Smooth muscle cell (in vitro differentiated cells): Measurements from ENCODE around the gene GPC1. TPM values are rescaled to one million over a fixed set of nuclear protein-coding genes. Genes with fewer than 3 reads are reported as not detected.

Experiments used
- DNase-seq: peaks from one replicate; lab custom pipeline; 2025; ENCODE audit not compliant: unreplicated experiment; lab: John Stamatoyannopoulos, UW
- H2AFZ ChIP-seq: fragments of 200-600 bp; sonication (generic); 2 replicates; pipeline ENCODE4 v1.6.0; 2016; ENCODE audit warnings: antibody characterized with exemption, low read depth, mild to moderate bottlenecking
- H3F3A ChIP-seq: fragments of 200-600 bp; sonication (generic); 2 replicates; pipeline ENCODE4 v1.6.0; 2017; ENCODE audit warnings: antibody characterized with exemption, low read depth
- H3K27ac ChIP-seq: fragments of 200-600 bp; sonication (generic); 2 replicates; pipeline ENCODE4 v1.5.1; 2016; ENCODE audit warnings: low read depth, mild to moderate bottlenecking
- H3K27me3 ChIP-seq: fragments of 200-600 bp; sonication (generic); 2 replicates; pipeline ENCODE4 v1.6.1; 2016; ENCODE audit warnings: low read depth, mild to moderate bottlenecking
- H3K36me3 ChIP-seq: fragments of 200-600 bp; sonication (generic); 2 replicates; pipeline ENCODE4 v1.5.1; 2016; ENCODE audit warnings: low read depth
- H3K4me1 ChIP-seq: fragments of 200-600 bp; sonication (generic); 2 replicates; pipeline ENCODE4 v1.5.1; 2016; ENCODE audit warnings: low read depth
- H3K4me2 ChIP-seq: fragments of 200-600 bp; sonication (generic); 2 replicates; pipeline ENCODE4 v1.6.0; 2016; ENCODE audit warnings: mild to moderate bottlenecking
- H3K4me3 ChIP-seq: fragments of 200-600 bp; sonication (generic); 2 replicates; pipeline ENCODE4 v1.5.1; 2016; ENCODE audit warnings: mild to moderate bottlenecking
- H3K79me2 ChIP-seq: fragments of 200-600 bp; sonication (generic); 2 replicates; pipeline ENCODE4 v1.6.0; 2016; ENCODE audit warnings: low read depth, mild to moderate bottlenecking
- H3K9ac ChIP-seq: fragments of 200-600 bp; sonication (generic); 2 replicates; pipeline ENCODE4 v1.6.0; 2016; ENCODE audit warnings: low read depth
- H3K9me3 ChIP-seq: fragments of 200-600 bp; sonication (generic); replicated peaks from 2 replicates; pipeline ENCODE4 v1.5.1; 2016; ENCODE audit warnings: low read depth
- H4K20me1 ChIP-seq: fragments of 200-600 bp; sonication (generic); 2 replicates; pipeline ENCODE4 v1.6.0; 2016; ENCODE audit warnings: low read depth
- WGBS: methylation state at CpG from one replicate; pipeline ENCODE4 v1.1.7; 2016; ENCODE audit warnings: low lambda C conversion rate; 5-methylcytosine and 5-hydroxymethylcytosine counted together
- polyA plus RNA-seq: library from polyadenylated mRNA; unstranded; fragments of >200 nt; fragmentation: Nextera tagmentation; extraction: Ambion mirVana; gene quantifications from 2 replicates; pipeline ENCODE4 v1.2.1, GENCODE V29; 2016
- total RNA-seq: library from RNA; depleted of rRNA; stranded (reverse); fragments of >200 nt; gene quantifications from 2 replicates; pipeline ENCODE4 v1.2.3, GENCODE V29; 2014
- TF ChIP-seq, protein P1 (sequence below): fragments of 200-600 bp; sonication (generic); IDR thresholded peaks from 2 replicates; pipeline ENCODE4 v1.5.1; 2017; ENCODE audit warnings: borderline replicate concordance, mild to moderate bottlenecking, antibody characterized with exemption; ENCODE audit not compliant: insufficient read depth, poor library complexity, severe bottlenecking

GPC1 gene
- total and polyA plus RNA-seq, 2 experiments from 2014 or later = 88.9 to 221 TPM

DNA sequence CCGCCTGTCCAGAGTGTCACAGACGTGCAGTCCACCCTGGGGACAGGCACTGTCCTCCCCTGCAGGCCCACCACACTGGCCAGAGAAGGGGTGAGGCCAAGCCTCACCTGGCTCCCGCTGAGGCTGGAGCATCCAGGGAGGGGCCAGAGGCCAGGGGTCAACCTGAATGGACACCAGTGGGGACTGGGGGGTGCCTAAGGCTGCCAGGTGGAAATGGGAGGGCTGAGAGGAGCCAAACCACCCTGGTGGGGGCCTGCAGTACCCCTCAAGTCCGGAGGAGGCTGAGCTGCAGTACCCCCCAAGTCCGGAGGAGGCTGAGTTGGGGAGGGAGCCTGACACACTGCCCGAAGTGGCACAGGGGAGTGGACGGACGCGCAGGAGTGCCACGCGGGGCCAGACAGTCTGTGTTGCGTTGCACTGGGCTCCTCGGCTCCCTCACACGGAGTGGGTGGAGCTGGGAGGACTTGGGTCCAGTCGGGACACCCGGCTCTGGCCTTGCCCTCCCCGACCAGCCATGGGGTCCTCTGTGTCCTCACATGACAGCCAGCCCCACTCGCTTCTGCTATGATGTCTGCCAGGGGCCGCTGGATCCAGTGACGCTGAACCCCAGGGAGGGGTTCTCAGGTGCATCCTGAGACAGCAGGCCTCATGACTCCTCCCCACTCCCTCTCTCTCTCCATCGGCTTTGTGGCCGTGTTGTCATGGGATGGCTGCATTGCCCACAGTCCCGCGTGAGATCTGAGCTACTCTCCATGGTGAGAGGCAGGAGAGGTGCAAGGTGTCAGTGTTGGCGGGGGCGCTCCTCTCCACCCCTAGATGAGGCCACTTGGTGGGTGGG lies 22.3 kb upstream of the GPC1 start:
- Histone ChIP-seq H3K4me1 (no peaks in the 10 kb centered on the region), H3F3A (no peaks in the 10 kb centered on the region), H3K27ac (no peak overlapping the region), H3K9ac (no peak overlapping the region), H3K4me3 (no peak overlapping the region), H3K9me3 (no peaks in the 10 kb centered on the region), H3K27me3 (no peaks in the 10 kb centered on the region), H3K79me2 (no peaks in the 10 kb centered on the region), H4K20me1 (no peaks in the 10 kb centered on the region), H3K36me3 (no peaks in the 10 kb centered on the region), H3K4me2 (no peak overlapping the region), H2AFZ (no peak overlapping the region)
- TF ChIP-seq, protein P1, sequence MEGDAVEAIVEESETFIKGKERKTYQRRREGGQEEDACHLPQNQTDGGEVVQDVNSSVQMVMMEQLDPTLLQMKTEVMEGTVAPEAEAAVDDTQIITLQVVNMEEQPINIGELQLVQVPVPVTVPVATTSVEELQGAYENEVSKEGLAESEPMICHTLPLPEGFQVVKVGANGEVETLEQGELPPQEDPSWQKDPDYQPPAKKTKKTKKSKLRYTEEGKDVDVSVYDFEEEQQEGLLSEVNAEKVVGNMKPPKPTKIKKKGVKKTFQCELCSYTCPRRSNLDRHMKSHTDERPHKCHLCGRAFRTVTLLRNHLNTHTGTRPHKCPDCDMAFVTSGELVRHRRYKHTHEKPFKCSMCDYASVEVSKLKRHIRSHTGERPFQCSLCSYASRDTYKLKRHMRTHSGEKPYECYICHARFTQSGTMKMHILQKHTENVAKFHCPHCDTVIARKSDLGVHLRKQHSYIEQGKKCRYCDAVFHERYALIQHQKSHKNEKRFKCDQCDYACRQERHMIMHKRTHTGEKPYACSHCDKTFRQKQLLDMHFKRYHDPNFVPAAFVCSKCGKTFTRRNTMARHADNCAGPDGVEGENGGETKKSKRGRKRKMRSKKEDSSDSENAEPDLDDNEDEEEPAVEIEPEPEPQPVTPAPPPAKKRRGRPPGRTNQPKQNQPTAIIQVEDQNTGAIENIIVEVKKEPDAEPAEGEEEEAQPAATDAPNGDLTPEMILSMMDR = no peak
- 92% methylated on average over 25 of the region's 26 CpGs for WGBS
- no peak for DNase-seq

GRCh38 chr2:240413813-240414429 lies 21.5 kb upstream of the GPC1 start:
- Histone ChIP-seq H3K4me1 (no peaks in the 10 kb centered on the region), H3K9me3 (no peaks in the 10 kb centered on the region), H3K9ac (no peak overlapping the region), H2AFZ (no peak overlapping the region), H3K79me2 (no peaks in the 10 kb centered on the region), H3K36me3 (no peaks in the 10 kb centered on the region), H3K27ac (no peak overlapping the region), H3F3A (no peaks in the 10 kb centered on the region), H4K20me1 (no peaks in the 10 kb centered on the region), H3K4me3 (no peak overlapping the region), H3K4me2 (no peak overlapping the region), H3K27me3 (no peaks in the 10 kb centered on the region)
- TF ChIP-seq, protein P1 = no peak
- 74% methylated on average over 4 of the region's 4 CpGs for WGBS
- DNase-seq = no peak

DNA sequence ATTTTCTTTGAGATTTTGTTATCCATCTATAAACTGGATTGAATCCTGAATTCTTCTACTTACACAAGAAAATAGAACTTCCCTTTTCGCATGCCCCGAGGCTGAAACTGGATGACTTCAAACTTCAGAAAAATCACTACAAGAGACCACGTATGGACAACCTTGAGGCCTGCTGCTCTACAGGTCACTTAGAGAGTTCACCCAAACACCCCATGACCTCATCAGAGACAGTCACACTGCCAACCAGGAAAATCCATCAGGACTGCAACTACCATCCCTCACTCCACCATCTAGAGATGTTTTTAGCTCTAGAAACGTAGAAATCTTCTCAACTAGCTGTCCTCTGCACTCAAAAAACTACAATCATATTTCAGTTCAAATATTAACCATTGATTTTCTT lies 18.6 kb upstream of the GPC1 start:
- no peaks in the 10 kb centered on the region for H4K20me1 ChIP-seq
- no peak overlapping the region for H3K4me2 ChIP-seq
- 87% methylated on average over 4 of the region's 4 CpGs for WGBS
- no peaks in the 10 kb centered on the region for H3F3A ChIP-seq
- no peaks in the 10 kb centered on the region for H3K4me1 ChIP-seq
- H3K79me2 ChIP-seq = no peaks in the 10 kb centered on the region
- peaks cover under 1% of the 10 kb centered on the region for H3K9me3 ChIP-seq
- H3K9ac ChIP-seq = no peak overlapping the region
- TF ChIP-seq, protein P1 = no peak
- no peaks in the 10 kb centered on the region for H3K27me3 ChIP-seq
- H3K36me3 ChIP-seq = no peaks in the 10 kb centered on the region
- no peak overlapping the region for H3K4me3 ChIP-seq
- no peak overlapping the region for H2AFZ ChIP-seq
- no peak for DNase-seq
- no peak overlapping the region for H3K27ac ChIP-seq
